GM19043 (cell line): ENCODE measurements around the gene ASB15.

Source experiments
- ATAC-seq: cut with Tn5 transposase; IDR thresholded peaks from one replicate; pipeline ENCODE4 v1.9.1; 2021; ENCODE audit warnings: low read depth; ENCODE audit not compliant: unreplicated experiment

ASB15 gene

GRCh38 chr7:123661765-123662164 lies 60.1 kb downstream of the ASB15 start:
- ATAC-seq: no peak

GRCh38 chr7:123662293-123662692 lies 60.7 kb downstream of the ASB15 start:
- no peak for ATAC-seq

- ATAC-seq: no peak
Observed at GRCh38 chr7:123662755-123663154, 61.1 kb downstream of the ASB15 start.

- ATAC-seq: no peak
Observed at GRCh38 chr7:123663200-123663599, 61.6 kb downstream of the ASB15 start.

GRCh38 chr7:123665157-123665556 lies 63.5 kb downstream of the ASB15 start:
- ATAC-seq: no peak

- ATAC-seq: no peak
Observed at GRCh38 chr7:123665896-123666295, 64.3 kb downstream of the ASB15 start.

- ATAC-seq: no peak
Observed at GRCh38 chr7:123666492-123666891, 64.9 kb downstream of the ASB15 start.

- ATAC-seq: no peak
Observed at GRCh38 chr7:123669485-123669884, 67.9 kb downstream of the ASB15 start.

GRCh38 chr7:123673137-123673732 lies 71.6 kb downstream of the ASB15 start:
- ATAC-seq: no peak

GRCh38 chr7:123673752-123674398 lies 72.3 kb downstream of the ASB15 start:
- ATAC-seq: no peak

- no peak for ATAC-seq
Observed at GRCh38 chr7:123674399-123675180, 73.0 kb downstream of the ASB15 start.

GRCh38 chr7:123675181-123675473 lies 73.5 kb downstream of the ASB15 start:
- ATAC-seq: no peak

GRCh38 chr7:123677061-123677715 lies 75.6 kb downstream of the ASB15 start:
- no peak for ATAC-seq

GRCh38 chr7:123679614-123680013 lies 78.0 kb downstream of the ASB15 start:
- ATAC-seq: no peak

GRCh38 chr7:123680580-123680979 lies 79.0 kb downstream of the ASB15 start:
- no peak for ATAC-seq

GRCh38 chr7:123681561-123681960 lies 79.9 kb downstream of the ASB15 start:
- ATAC-seq: no peak

GRCh38 chr7:123682690-123683089 lies 81.1 kb downstream of the ASB15 start:
- ATAC-seq: no peak

- no peak for ATAC-seq
Observed at GRCh38 chr7:123687161-123687560, 85.5 kb downstream of the ASB15 start.

- no peak for ATAC-seq
Observed at GRCh38 chr7:123687727-123688126, 86.1 kb downstream of the ASB15 start.
